Endodermal cell (in vitro differentiated cells): ENCODE data around the gene ZNF710. TPM values are rescaled to one million over a fixed set of nuclear protein-coding genes. Genes with fewer than 3 reads are reported as not detected.
A peak's percentile ranks its signal among the peaks of the same experiment; 100 is the strongest.

ENCODE experiments used
- DNase-seq: peaks from one replicate; pipeline ENCODE4 v3.0.0-alpha.2; 2017
- H3K27ac ChIP-seq: 2 replicates; pipeline ENCODE4 v1.5.1; 2013; ENCODE audit warnings: mild to moderate bottlenecking, low read depth, low read length, moderate library complexity
- H3K27me3 ChIP-seq: 2 replicates; pipeline ENCODE4 v1.6.1; 2013; ENCODE audit warnings: mild to moderate bottlenecking, low read length, moderate library complexity; ENCODE audit not compliant: insufficient read depth, control insufficient read depth, poor library complexity, severe bottlenecking
- H3K36me3 ChIP-seq: 2 replicates; pipeline ENCODE4 v1.7.0; 2013; ENCODE audit warnings: mild to moderate bottlenecking, low read length, moderate library complexity; ENCODE audit not compliant: control insufficient read depth, insufficient read depth
- H3K4me1 ChIP-seq: one replicate; pipeline ENCODE4 v1.7.0; 2013; ENCODE audit warnings: low read length; ENCODE audit not compliant: control insufficient read depth, insufficient read depth
- H3K4me3 ChIP-seq: 2 replicates; pipeline ENCODE4 v1.5.1; 2013; ENCODE audit warnings: mild to moderate bottlenecking, low read length, moderate library complexity
- H3K9ac ChIP-seq: 2 replicates; pipeline ENCODE4 v1.6.1; 2013; ENCODE audit warnings: mild to moderate bottlenecking, low read length, moderate library complexity; ENCODE audit not compliant: poor library complexity, severe bottlenecking; ENCODE audit errors: extremely low read depth
- H3K9me3 ChIP-seq: 2 replicates; pipeline ENCODE4 v1.6.1; 2013; ENCODE audit warnings: mild to moderate bottlenecking, low read length, moderate library complexity; ENCODE audit not compliant: control insufficient read depth
- H3K27ac Mint-ChIP-seq: 2 replicates; pipeline ENCODE4 v1.8.0; 2020; ENCODE audit warnings: mixed read lengths
- H3K27me3 Mint-ChIP-seq: 2 replicates; pipeline ENCODE4 v1.8.0; 2021; ENCODE audit warnings: mild to moderate bottlenecking, mixed read lengths; ENCODE audit not compliant: insufficient read depth
- H3K36me3 Mint-ChIP-seq: 2 replicates; pipeline ENCODE4 v1.8.0; 2020; ENCODE audit warnings: low read depth, mixed read lengths
- H3K4me1 Mint-ChIP-seq: 2 replicates; pipeline ENCODE4 v1.8.0; 2020; ENCODE audit warnings: mixed read lengths
- H3K4me3 Mint-ChIP-seq: 2 replicates; pipeline ENCODE4 v1.8.0; 2020; ENCODE audit warnings: mild to moderate bottlenecking, moderate library complexity, mixed read lengths
- H3K9me3 Mint-ChIP-seq: 2 replicates; pipeline ENCODE4 v1.8.0; 2020; ENCODE audit warnings: mild to moderate bottlenecking, mixed read lengths
- CTCF ChIP-seq: fragments of 200-600 bp; sonication (generic); conservative IDR thresholded peaks from 2 replicates; pipeline ENCODE4 v1.5.0; 2021; ENCODE audit warnings: antibody characterized with exemption, mild to moderate bottlenecking
- WGBS, 2 experiments: methylation state at CpG; one replicate each; pipeline versions ENCODE4 v1.1.5 to v1.1.7; 2013; ENCODE audit warnings: missing lambda C conversion rate in 2 of 2, mixed read lengths in 1 of 2; ENCODE audit not compliant: insufficient coverage in 1 of 2, insufficient read length in 1 of 2; 5-methylcytosine and 5-hydroxymethylcytosine counted together
- total RNA-seq, 2 donors: library from RNA; stranded (reverse); fragmentation: NEBNext Ultra II Directional in 1 of 2; extraction: Animal tissue kit (Norgen Biotek cat#: 25700) in 1 of 2; gene quantifications; 2 replicates in 1 of 2; 3 replicates in 1 of 2; pipeline ENCODE4 v1.2.1, GENCODE V29; 2021

The ZNF710 gene
- total RNA-seq, 2 donors from 2014 or later: 31.8 to 39.1 TPM

DNA sequence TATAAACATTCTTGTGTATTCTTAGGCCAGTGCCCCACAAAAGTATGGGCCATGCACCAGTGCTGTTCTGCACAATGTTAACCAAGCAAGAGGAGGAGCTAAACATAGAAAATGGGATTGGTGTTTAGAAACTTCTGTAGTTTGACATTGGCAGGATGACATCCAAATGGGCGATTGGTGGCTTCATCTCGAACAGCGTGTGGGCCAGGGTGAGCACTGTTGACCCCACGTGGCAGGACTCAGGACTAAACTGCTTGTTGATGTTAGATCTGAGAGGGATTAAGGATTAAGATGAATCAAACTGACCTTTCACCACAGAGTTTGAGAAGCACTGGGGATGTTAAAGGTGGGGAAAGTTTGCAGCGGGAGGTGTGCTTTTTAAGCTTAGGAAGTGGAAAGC is 31.9 kb downstream of the ZNF710 start:
- WGBS, 2 experiments: 89 to 97% methylated on average over 5 of the region's 5 CpGs
- peak; percentile 47 for DNase-seq
- Mint-ChIP-seq H3K36me3 (peaks cover 12% of the 10 kb centered on the region), H3K4me3 (no peak overlapping the region), H3K27me3 (no peaks in the 10 kb centered on the region), H3K9me3 (no peaks in the 10 kb centered on the region), H3K27ac (no peak overlapping the region), H3K4me1 (peaks cover 52% of the 10 kb centered on the region)
- Histone ChIP-seq H3K27me3 (no peaks in the 10 kb centered on the region), H3K4me1 (peaks cover 14% of the 10 kb centered on the region), H3K4me3 (no peak overlapping the region), H3K9ac (no peak overlapping the region), H3K36me3 (peaks cover 6% of the 10 kb centered on the region), H3K9me3 (no peaks in the 10 kb centered on the region), H3K27ac (no peak overlapping the region)
- no peak for TF ChIP-seq CTCF

GRCh38 chr15:90033448-90033847 is 32.3 kb downstream of the ZNF710 start:
- peaks cover 14% of the 10 kb centered on the region for H3K4me1 ChIP-seq

DNA sequence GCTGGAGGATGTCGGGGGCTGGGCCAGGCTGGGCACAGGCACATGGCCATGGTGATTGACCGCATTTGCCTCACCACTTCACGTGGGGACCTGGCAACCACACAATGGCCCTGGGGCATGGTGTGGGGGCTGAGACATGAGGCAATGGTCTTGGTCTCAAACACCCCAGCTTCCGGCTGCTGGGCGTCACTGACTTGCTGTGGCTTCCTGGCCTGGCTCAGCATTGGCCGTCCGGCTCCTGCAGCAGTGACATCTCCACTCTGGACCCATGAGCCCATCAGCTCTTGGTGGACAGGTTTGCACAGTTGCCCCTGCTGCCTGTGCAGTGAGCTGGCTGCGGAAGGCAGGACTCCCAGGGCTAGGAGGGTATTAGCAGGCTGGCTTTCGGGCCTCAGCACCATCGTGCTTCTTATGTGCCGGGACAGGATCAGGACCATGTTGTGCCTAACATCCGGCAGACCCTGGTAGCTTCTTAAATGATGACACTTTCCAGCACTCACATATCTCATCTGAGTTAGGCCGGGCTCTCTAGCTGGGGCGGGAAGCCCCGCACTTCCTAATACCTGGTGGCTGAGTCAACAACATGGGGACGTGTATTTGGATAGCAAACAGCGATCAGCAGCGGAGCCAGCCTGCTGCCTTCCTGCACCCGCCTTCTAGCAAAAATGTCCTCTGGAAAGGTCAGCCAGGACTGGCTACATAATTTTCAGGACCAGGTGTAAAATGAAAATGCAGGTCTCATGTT is 34.1 kb downstream of the ZNF710 start:
- H3K4me3 Mint-ChIP-seq: no peak overlapping the region
- peak overlapping the region; percentile 95 for H3K27ac ChIP-seq
- no peaks in the 10 kb centered on the region for H3K27me3 ChIP-seq
- DNase-seq: peak; percentile 73
- H3K36me3 Mint-ChIP-seq: peaks cover 2% of the 10 kb centered on the region
- no peaks in the 10 kb centered on the region for H3K9me3 ChIP-seq
- 81 to 86% methylated on average over 17 to 19 of the region's 19 CpGs for WGBS, 2 experiments
- H3K27ac Mint-ChIP-seq: peak overlapping the region; percentile 68
- H3K4me1 Mint-ChIP-seq: peaks cover 65% of the 10 kb centered on the region
- no peak overlapping the region for H3K4me3 ChIP-seq
- no peak overlapping the region for H3K9ac ChIP-seq
- no peak for TF ChIP-seq CTCF
- H3K4me1 ChIP-seq: peaks cover 14% of the 10 kb centered on the region
- H3K27me3 Mint-ChIP-seq: no peaks in the 10 kb centered on the region
- no peaks in the 10 kb centered on the region for H3K9me3 Mint-ChIP-seq
- H3K36me3 ChIP-seq: no peaks in the 10 kb centered on the region

More at GRCh38 chr15:90033448-90033847, 32.3 kb downstream of the ZNF710 start:
- H3K4me3 ChIP-seq: no peak overlapping the region
- Mint-ChIP-seq H3K4me1 (peaks cover 57% of the 10 kb centered on the region), H3K4me3 (no peak overlapping the region), H3K27ac (no peak overlapping the region), H3K36me3 (peaks cover 9% of the 10 kb centered on the region), H3K27me3 (no peaks in the 10 kb centered on the region), H3K9me3 (no peaks in the 10 kb centered on the region)
- H3K27me3 ChIP-seq: no peaks in the 10 kb centered on the region
- H3K36me3 ChIP-seq: peaks cover 2% of the 10 kb centered on the region
- WGBS, 2 experiments: 73 to 74% methylated on average over 5 to 6 of the region's 6 CpGs
- DNase-seq: peak; percentile 27
- TF ChIP-seq CTCF: no peak
- no peaks in the 10 kb centered on the region for H3K9me3 ChIP-seq
- no peak overlapping the region for H3K27ac ChIP-seq
- H3K9ac ChIP-seq: no peak overlapping the region
